IMR-90 (cell line): ENCODE data around the gene AKAP1. TPM values are rescaled to one million over a fixed set of nuclear protein-coding genes. Genes with fewer than 3 reads are reported as not detected.

Experiments used
- ATAC-seq: fragments of 200-7000 bp; cut with Tn5 transposase; 2 replicates; pipeline ENCODE4 v1.9.1; 2020; ENCODE audit warnings: low read depth, mild to moderate bottlenecking, moderate library complexity
- BruUV-seq: library from RNA; stranded (reverse); fragments of 400-500 nt; replicated peaks from 2 replicates; lab custom pipeline; 2021; lab: Mats Ljungman, UMichigan
- CTCF ChIA-PET: fragments of 300-600 bp; formaldehyde crosslinking; extraction: SDS; loops from one replicate; lab custom pipeline; 2021; ENCODE audit warnings: antibody characterized with exemption; lab: Yijun Ruan, JAX
- POLR2A ChIA-PET: fragments of 300-600 bp; sonication (Branson Sonifier 250); formaldehyde crosslinking; loops from one replicate; lab custom pipeline; 2022; ENCODE audit warnings: antibody characterized with exemption; ENCODE audit not compliant: unreplicated experiment; lab: Charles Lee
- DNase-seq: peaks from one replicate; pipeline ENCODE4 v3.0.0; 2013
- H2AFZ ChIP-seq: replicated peaks from 2 replicates; pipeline ENCODE3; 2013; ENCODE audit warnings: low read length, mild to moderate bottlenecking; ENCODE audit not compliant: poor library complexity
- H2AK5ac ChIP-seq: 2 replicates; pipeline ENCODE4 v1.6.1; 2013; ENCODE audit warnings: low read depth, low read length, inconsistent platforms
- H2AK9ac ChIP-seq: replicated peaks from 2 replicates; pipeline ENCODE3; 2013; ENCODE audit warnings: mild to moderate bottlenecking, low read depth, low read length, moderate library complexity; ENCODE audit not compliant: poor library complexity
- H2BK120ac ChIP-seq: 2 replicates; pipeline ENCODE4 v1.6.1; 2013; ENCODE audit warnings: low read depth, low read length, inconsistent platforms
- H2BK15ac ChIP-seq: 3 replicates; pipeline ENCODE4 v1.6.1; 2013; ENCODE audit warnings: low read depth, low read length, inconsistent platforms
- H2BK20ac ChIP-seq: 2 replicates; pipeline ENCODE4 v1.6.1; 2013; ENCODE audit warnings: low read depth, mild to moderate bottlenecking, inconsistent platforms, low read length, moderate library complexity
- H2BK5ac ChIP-seq: 2 replicates; pipeline ENCODE4 v1.6.1; 2013; ENCODE audit warnings: mild to moderate bottlenecking, low read depth, low read length, inconsistent platforms; ENCODE audit not compliant: poor library complexity, severe bottlenecking
- H3K14ac ChIP-seq: replicated peaks from 2 replicates; pipeline ENCODE4 v1.6.1; 2013; ENCODE audit warnings: low read depth, low read length, inconsistent platforms
- H3K18ac ChIP-seq: 2 replicates; pipeline ENCODE4 v1.6.1; 2013; ENCODE audit warnings: low read depth, low read length, control low read depth
- H3K23ac ChIP-seq: 2 replicates; pipeline ENCODE4 v1.6.1; 2013; ENCODE audit warnings: low read depth, low read length, inconsistent platforms
- H3K27ac ChIP-seq: 2 replicates; pipeline ENCODE4 v1.5.1; 2013; ENCODE audit warnings: mild to moderate bottlenecking, control low read depth, low read length; ENCODE audit not compliant: insufficient read depth
- H3K27me3 ChIP-seq: 2 replicates; pipeline ENCODE4 v1.6.1; 2013; ENCODE audit warnings: low read length; ENCODE audit not compliant: control insufficient read depth, insufficient read depth
- H3K36me3 ChIP-seq: 2 replicates; pipeline ENCODE4 v1.6.1; 2013; ENCODE audit warnings: low read length, mixed read lengths; ENCODE audit not compliant: control insufficient read depth, insufficient read depth
- H3K4ac ChIP-seq: 2 replicates; pipeline ENCODE4 v1.6.1; 2013; ENCODE audit warnings: low read depth, low read length, inconsistent platforms
- H3K4me1 ChIP-seq: 2 replicates; pipeline ENCODE4 v1.6.1; 2013; ENCODE audit warnings: low read length, mixed read lengths; ENCODE audit not compliant: control insufficient read depth, insufficient read depth
- H3K4me2 ChIP-seq: 2 replicates; pipeline ENCODE4 v1.6.1; 2013; ENCODE audit warnings: low read depth, mild to moderate bottlenecking, control low read depth, low read length, moderate library complexity
- H3K4me3 ChIP-seq: 2 replicates; pipeline ENCODE4 v1.5.1; 2013; ENCODE audit warnings: low read depth, mild to moderate bottlenecking, control low read depth, low read length, moderate library complexity; ENCODE audit not compliant: insufficient read depth
- H3K56ac ChIP-seq: 2 replicates; pipeline ENCODE4 v1.6.1; 2013; ENCODE audit warnings: low read length, inconsistent platforms; ENCODE audit not compliant: insufficient read depth; ENCODE audit errors: extremely low read depth
- H3K79me1 ChIP-seq, 2 experiments: 2 replicates each; pipeline ENCODE4 v1.6.1; 2013; ENCODE audit warnings: low read length in 2 of 2, inconsistent platforms in 1 of 2, low read depth in 1 of 2
- H3K9ac ChIP-seq: 2 replicates; pipeline ENCODE4 v1.6.1; 2013; ENCODE audit warnings: low read depth, low read length, control low read depth
- H3K9me1 ChIP-seq: 2 replicates; pipeline ENCODE4 v1.6.1; 2013; ENCODE audit warnings: low read length, inconsistent platforms; ENCODE audit not compliant: insufficient read depth
- H3K9me3 ChIP-seq: 2 replicates; pipeline ENCODE4 v1.6.1; 2013; ENCODE audit warnings: low read length; ENCODE audit not compliant: control insufficient read depth, insufficient read depth
- H4K20me1 ChIP-seq: 2 replicates; pipeline ENCODE4 v1.6.1; 2013; ENCODE audit warnings: low read length, inconsistent platforms; ENCODE audit not compliant: insufficient read depth
- H4K5ac ChIP-seq: 2 replicates; pipeline ENCODE4 v1.6.1; 2013; ENCODE audit warnings: mild to moderate bottlenecking, low read depth, low read length, control low read depth
- H4K8ac ChIP-seq, 2 experiments: 2 replicates each; pipeline ENCODE4 v1.6.1; 2013; ENCODE audit warnings: low read depth in 2 of 2, low read length in 2 of 2, control low read depth in 1 of 2, inconsistent platforms in 1 of 2
- H4K91ac ChIP-seq: 2 replicates; pipeline ENCODE4 v1.6.1; 2013; ENCODE audit warnings: low read depth, low read length, inconsistent platforms; ENCODE audit not compliant: insufficient read depth
- NFE2L2 ChIP-seq: fragments of 150-350 bp; IDR thresholded peaks from 2 replicates; pipeline ENCODE4 v1.6.1; 2016; ENCODE audit warnings: low read depth, mild to moderate bottlenecking, low read length
- RCOR1 ChIP-seq: IDR thresholded peaks from 2 replicates; pipeline ENCODE4 v1.6.1; 2012; ENCODE audit warnings: mild to moderate bottlenecking, low read length, improper control_type of control experiment; ENCODE audit not compliant: insufficient replicate concordance
- WGBS, 2 experiments: methylation state at CpG; one replicate each; pipeline versions ENCODE4 v1.1.5 to v1.1.7; 2013; ENCODE audit warnings: missing lambda C conversion rate in 2 of 2; ENCODE audit not compliant: insufficient read length in 1 of 2; ENCODE audit errors: extremely low coverage in 2 of 2; 5-methylcytosine and 5-hydroxymethylcytosine counted together
- dilution Hi-C: fragments of 300-500 bp; cut with HindIII; formaldehyde crosslinking; loops from one replicate; pipeline ENCODE4 v1.14.3; 2018; ENCODE audit warnings: low sequenced_read_pairs; ENCODE audit not compliant: unreplicated experiment
- in situ Hi-C: fragments of 300-500 bp; cut with MboI; formaldehyde crosslinking; loops from 3 replicates; pipeline ENCODE4 v1.14.3; 2019; ENCODE audit warnings: low sequenced_read_pairs, inconsistent platforms, mixed read lengths
- intact Hi-C: fragments of 100-400 bp; cut with micrococcal nuclease; formaldehyde crosslinking; loops from 2 replicates; pipeline ENCODE4 v1.10.0; 2022
- polyA plus RNA-seq, 3 experiments: library from polyadenylated mRNA; depleted of rRNA; stranded (reverse); fragments of >200 nt; gene quantifications; 2 replicates each; pipeline ENCODE4 v1.2.3, GENCODE V29; 2012; ENCODE audit warnings: low replicate concordance in 1 of 3
- total RNA-seq: library from RNA; depleted of rRNA; stranded (reverse); fragments of >200 nt; gene quantifications from 2 replicates; pipeline ENCODE4 v1.2.3, GENCODE V29; 2012

AKAP1 gene
- total and polyA plus RNA-seq, 2 of the 4 experiments (the other 2 are of a cell fraction), result 10.2 to 17.4 TPM

DNA sequence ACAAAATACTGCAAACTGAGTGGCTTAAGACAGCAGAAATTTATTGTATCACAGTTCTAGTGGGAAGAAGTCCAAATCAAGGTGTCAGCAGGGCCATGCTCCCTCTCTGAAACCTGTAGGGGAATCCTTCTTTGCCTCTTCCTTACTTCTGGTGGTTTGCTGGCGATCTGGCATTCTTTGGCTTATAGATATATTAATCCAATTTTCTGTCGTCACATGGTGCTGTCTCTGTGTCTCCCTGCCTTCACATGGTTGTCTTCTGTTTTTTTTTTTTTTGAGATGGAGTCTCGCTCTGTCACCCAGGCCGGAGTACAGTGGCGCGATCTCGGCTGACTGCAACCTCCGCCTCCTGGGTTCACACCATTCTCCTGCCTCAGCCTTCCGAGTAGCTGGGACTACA lies 6.8 kb upstream of the AKAP1 start:
- POLR2A ChIA-PET, result no interaction called here
- TF ChIP-seq NFE2L2, result no peak
- no peak for TF ChIP-seq RCOR1

More for the DNA sequence above, 6.8 kb upstream of the AKAP1 start:
- Histone ChIP-seq H3K56ac (no peak overlapping the region), H3K9ac (no peak overlapping the region), H4K20me1 (no peaks in the 10 kb centered on the region), H2AK5ac (no peak overlapping the region), H2BK120ac (no peak overlapping the region), H2BK5ac (no peak overlapping the region), H4K8ac (no peak overlapping the region), H3K23ac (no peak overlapping the region), H3K18ac (no peak overlapping the region), H2BK20ac (no peak overlapping the region), H2AFZ (no peak overlapping the region), H2BK15ac (no peak overlapping the region), H2AK9ac (no peak overlapping the region), H3K9me1 (no peaks in the 10 kb centered on the region), H3K9me3 (no peaks in the 10 kb centered on the region), H3K27ac (no peak overlapping the region), H3K4me3 (no peak overlapping the region), H3K4ac (no peak overlapping the region), H3K79me1 (no peaks in the 10 kb centered on the region), H3K4me2 (no peak overlapping the region), H3K36me3 (no peaks in the 10 kb centered on the region), H4K91ac (no peak overlapping the region), H3K4me1 (no peaks in the 10 kb centered on the region), H4K5ac (no peak overlapping the region), H3K27me3 (peaks cover 4% of the 10 kb centered on the region), H3K14ac (no peak overlapping the region)
- ATAC-seq (no peak), DNase-seq (no peak)
- no TSS peak for BruUV-seq
- CTCF ChIA-PET, result no interaction called here
- intact Hi-C loops, result no loop called here
- dilution Hi-C loops, result no loop called here
- WGBS, 2 experiments, result no CpG with 5 or more reads among the region's 9 CpGs
- in situ Hi-C loops, result no loop called here
